ENCODE data around the gene CIROP.

Gene CIROP

DNA sequence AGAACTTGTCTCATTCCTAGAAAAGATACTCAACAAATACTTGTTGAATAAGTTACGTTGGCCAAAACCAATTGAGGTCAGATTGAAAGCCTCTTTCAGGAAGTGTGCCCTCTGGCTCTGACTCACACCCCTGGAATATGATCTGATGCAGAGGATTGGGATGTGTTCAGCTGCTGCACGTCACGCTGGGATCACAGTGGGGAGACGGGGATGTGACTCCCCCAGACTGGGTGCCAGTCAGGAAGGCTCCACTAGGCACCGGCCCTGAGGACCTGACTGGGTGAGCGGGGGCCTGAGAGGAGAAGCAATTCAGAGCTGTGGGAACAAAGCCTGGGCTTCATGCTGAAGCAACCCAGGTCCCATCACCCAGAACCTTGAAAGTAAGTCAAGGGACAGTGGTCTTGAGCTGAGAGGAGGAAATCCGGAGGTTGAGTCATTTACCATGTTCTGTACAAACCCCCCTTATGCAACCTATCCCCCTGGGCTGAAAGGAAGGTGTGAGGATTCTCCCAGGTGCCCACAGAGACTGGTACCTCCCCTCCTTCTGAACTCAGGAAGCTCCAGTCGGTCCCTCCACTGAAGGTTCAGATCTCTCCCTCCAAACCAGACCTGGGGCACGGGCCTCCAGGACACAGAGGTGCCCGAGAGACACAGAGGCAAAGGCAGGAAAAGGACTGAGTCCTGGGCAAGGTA lies 10.4 kb upstream of the CIROP start:
- TF ChIP-seq TAF1 (IDR thresholded peaks at IDR 0.05; ENCODE audit: borderline replicate concordance, insufficient read depth, low read length): no peak
- TF ChIP-seq, protein P1, sequence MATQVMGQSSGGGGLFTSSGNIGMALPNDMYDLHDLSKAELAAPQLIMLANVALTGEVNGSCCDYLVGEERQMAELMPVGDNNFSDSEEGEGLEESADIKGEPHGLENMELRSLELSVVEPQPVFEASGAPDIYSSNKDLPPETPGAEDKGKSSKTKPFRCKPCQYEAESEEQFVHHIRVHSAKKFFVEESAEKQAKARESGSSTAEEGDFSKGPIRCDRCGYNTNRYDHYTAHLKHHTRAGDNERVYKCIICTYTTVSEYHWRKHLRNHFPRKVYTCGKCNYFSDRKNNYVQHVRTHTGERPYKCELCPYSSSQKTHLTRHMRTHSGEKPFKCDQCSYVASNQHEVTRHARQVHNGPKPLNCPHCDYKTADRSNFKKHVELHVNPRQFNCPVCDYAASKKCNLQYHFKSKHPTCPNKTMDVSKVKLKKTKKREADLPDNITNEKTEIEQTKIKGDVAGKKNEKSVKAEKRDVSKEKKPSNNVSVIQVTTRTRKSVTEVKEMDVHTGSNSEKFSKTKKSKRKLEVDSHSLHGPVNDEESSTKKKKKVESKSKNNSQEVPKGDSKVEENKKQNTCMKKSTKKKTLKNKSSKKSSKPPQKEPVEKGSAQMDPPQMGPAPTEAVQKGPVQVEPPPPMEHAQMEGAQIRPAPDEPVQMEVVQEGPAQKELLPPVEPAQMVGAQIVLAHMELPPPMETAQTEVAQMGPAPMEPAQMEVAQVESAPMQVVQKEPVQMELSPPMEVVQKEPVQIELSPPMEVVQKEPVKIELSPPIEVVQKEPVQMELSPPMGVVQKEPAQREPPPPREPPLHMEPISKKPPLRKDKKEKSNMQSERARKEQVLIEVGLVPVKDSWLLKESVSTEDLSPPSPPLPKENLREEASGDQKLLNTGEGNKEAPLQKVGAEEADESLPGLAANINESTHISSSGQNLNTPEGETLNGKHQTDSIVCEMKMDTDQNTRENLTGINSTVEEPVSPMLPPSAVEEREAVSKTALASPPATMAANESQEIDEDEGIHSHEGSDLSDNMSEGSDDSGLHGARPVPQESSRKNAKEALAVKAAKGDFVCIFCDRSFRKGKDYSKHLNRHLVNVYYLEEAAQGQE (IDR thresholded peaks at IDR 0.05; ENCODE audit: insufficient read depth in 1 of 2, low read depth in 2 of 2, low read length in 2 of 2): no peak
- TF ChIP-seq POLR2AphosphoS5 (IDR thresholded peaks at IDR 0.05; ENCODE audit: low read depth, low read length): no peak
- no peak for TF ChIP-seq FOXP2 (optimal IDR thresholded peaks at IDR 0.05; ENCODE audit: borderline replicate concordance, extremely low read depth, extremely low read length, insufficient read depth)
- TF ChIP-seq SIN3A (IDR thresholded peaks at IDR 0.05; ENCODE audit: borderline replicate concordance, insufficient read depth, low read length): no peak

- TF ChIP-seq TAF1 (IDR thresholded peaks at IDR 0.05; ENCODE audit: borderline replicate concordance, insufficient read depth, low read length): no peak
- no peak for TF ChIP-seq SIN3A (IDR thresholded peaks at IDR 0.05; ENCODE audit: borderline replicate concordance, insufficient read depth, low read length)
- no peak for TF ChIP-seq FOXP2 (optimal IDR thresholded peaks at IDR 0.05; ENCODE audit: borderline replicate concordance, extremely low read depth, extremely low read length, insufficient read depth)
Measured at GRCh38 chr14:23114669-23115038, 9.9 kb upstream of the CIROP start.

DNA sequence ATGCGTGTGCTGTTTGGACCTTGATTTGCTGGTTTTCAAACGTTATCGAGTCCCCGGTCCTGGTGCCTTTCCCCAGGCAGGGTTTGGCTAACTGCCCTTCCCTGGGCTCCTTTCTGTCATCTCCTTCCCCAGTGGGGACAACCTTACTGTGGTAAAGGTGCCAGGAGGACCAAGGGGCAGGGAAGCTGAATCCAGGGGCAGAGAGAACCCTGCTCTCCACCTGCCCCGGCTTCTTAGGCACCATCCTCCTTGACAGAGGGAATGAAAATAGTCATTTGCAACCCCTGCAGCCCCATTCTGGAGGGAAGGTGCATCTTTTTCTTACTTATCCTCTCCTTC lies 9.3 kb upstream of the CIROP start:
- TF ChIP-seq SIN3A (IDR thresholded peaks at IDR 0.05; ENCODE audit: borderline replicate concordance, insufficient read depth, low read length) (no peak), POLR2AphosphoS5 (IDR thresholded peaks at IDR 0.05; ENCODE audit: low read depth, low read length) (no peak), FOXP2 (optimal IDR thresholded peaks at IDR 0.05; ENCODE audit: borderline replicate concordance, extremely low read depth, extremely low read length, insufficient read depth) (no peak)

DNA sequence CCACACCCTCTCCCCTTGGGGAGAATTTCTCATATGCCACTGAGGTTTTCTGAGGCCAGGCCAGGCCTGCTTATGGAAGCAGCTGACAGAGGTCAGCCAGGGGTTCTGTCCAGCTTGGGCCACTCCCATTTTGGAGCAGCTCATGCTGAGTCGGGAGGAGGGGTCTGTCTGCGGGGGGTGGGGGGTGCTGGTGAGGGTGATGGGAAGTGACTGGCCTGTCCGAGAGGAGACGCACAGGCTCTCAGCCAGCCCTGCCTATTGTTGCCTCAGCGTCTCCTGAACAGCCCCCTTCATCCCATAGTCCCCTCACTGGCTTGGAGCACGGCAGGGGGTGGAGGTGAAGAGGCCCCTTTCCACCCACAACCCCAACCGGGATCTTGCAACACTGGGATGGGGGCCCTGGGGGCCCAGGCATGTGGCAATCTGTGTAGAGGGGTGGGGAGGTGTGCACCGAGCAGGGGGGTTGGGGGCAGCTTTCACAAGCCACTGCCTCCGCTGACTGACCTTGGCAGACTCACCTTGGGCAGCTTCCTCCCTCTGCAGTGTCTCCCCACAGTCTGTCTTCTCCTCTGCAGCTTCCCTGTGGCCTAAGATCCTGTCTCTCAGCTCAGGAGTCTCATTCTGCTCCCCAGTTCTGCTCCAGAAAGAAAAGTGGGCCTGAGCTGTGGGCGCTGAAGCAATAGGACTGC lies 8.8 kb upstream of the CIROP start:
- TF ChIP-seq POLR2AphosphoS5 (IDR thresholded peaks at IDR 0.05; ENCODE audit: low read depth, low read length): no peak
- TF ChIP-seq, protein P1 (IDR thresholded peaks at IDR 0.05; ENCODE audit: insufficient read depth in 1 of 2, low read depth in 2 of 2, low read length in 2 of 2): no peak
- no peak for TF ChIP-seq TAF1 (IDR thresholded peaks at IDR 0.05; ENCODE audit: borderline replicate concordance, insufficient read depth, low read length)
- no peak for TF ChIP-seq FOXP2 (optimal IDR thresholded peaks at IDR 0.05; ENCODE audit: borderline replicate concordance, extremely low read depth, extremely low read length, insufficient read depth)
- no peak for TF ChIP-seq SIN3A (IDR thresholded peaks at IDR 0.05; ENCODE audit: borderline replicate concordance, insufficient read depth, low read length)

- TF ChIP-seq SIN3A (IDR thresholded peaks at IDR 0.05; ENCODE audit: borderline replicate concordance, insufficient read depth, low read length): no peak
Measured at GRCh38 chr14:23112359-23113178, 7.8 kb upstream of the CIROP start.

DNA sequence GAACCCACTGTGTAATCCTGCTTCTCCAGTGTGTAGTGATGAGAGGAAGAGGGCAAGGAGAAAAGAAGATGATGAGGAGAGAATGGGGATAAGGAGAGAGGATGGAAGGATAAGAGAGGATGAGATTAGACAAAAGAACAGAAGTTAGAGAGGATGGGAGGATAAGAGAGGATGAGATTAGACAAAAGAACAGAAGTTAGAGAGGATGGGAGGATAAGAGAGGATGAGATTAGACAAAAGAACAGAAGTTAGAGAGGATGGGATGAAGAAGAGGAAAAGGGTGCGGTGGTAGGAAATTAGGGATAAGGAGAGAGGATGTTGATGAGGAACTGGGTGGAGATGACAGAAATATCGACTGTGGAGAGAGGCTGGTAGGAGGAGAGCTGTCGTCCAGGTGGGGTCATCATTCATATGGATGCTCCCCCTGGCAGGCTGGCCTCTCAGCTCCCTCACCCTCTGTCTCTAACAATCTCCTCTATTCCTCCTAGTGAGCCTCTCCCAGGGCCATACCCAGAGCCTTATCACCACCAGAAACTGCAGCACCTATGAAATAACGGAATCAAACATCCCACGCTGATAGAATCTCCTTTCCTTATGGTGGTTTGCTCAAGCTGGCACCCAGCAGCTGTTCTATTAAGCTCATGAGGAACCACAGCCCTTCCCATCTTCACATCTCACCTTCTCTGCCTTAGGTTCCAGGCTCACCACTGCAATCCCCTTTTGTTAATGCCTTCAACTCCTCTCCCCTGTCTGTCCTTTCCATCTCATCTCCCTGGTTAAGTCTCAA lies 6.0 kb upstream of the CIROP start:
- TF ChIP-seq TAF1 (IDR thresholded peaks at IDR 0.05; ENCODE audit: borderline replicate concordance, insufficient read depth, low read length): no peak
- TF ChIP-seq, protein P1 (IDR thresholded peaks at IDR 0.05; ENCODE audit: insufficient read depth in 1 of 2, low read depth in 2 of 2, low read length in 2 of 2): no peak
- TF ChIP-seq POLR2AphosphoS5 (IDR thresholded peaks at IDR 0.05; ENCODE audit: low read depth, low read length): no peak
- TF ChIP-seq FOXP2 (optimal IDR thresholded peaks at IDR 0.05; ENCODE audit: borderline replicate concordance, extremely low read depth, extremely low read length, insufficient read depth): no peak
